H1 (cell line): ENCODE data around the gene CFAP54. TPM values are rescaled to one million over a fixed set of nuclear protein-coding genes. Genes with fewer than 3 reads are reported as not detected.

Experiments used
- CTCF ChIA-PET: fragments of 300-600 bp; sonication (Branson Sonifier 250); formaldehyde crosslinking; loops from one replicate; lab custom pipeline; 2021; ENCODE audit not compliant: partially characterized antibody; lab: Charles Lee
- POLR2A ChIA-PET: fragments of 300-600 bp; sonication (Branson Sonifier 250); formaldehyde crosslinking; loops from one replicate; lab custom pipeline; 2021; ENCODE audit warnings: inconsistent platforms; ENCODE audit not compliant: partially characterized antibody; lab: Charles Lee
- DNase-seq, 2 experiments: peaks; one replicate each; pipeline versions ENCODE4 v3.0.0 to v3.0.0-alpha.2; 2010 to 2022; ENCODE audit warnings: low spot score in 2 of 2, low read depth in 1 of 2, mixed read lengths in 1 of 2
- FAIRE-seq: peaks from 2 replicates; lab custom pipeline; 2011; peaks lifted over from hg19 to GRCh38; lab: Jason Lieb, UNC
- H2AFZ ChIP-seq: 2 replicates; pipeline ENCODE4 v1.8.1; 2012; ENCODE audit warnings: low read length, inconsistent platforms
- H2AK5ac ChIP-seq: 2 replicates; pipeline ENCODE4 v1.6.1; 2013; ENCODE audit warnings: low read depth, low read length
- H2BK120ac ChIP-seq: replicated peaks from 2 replicates; pipeline ENCODE3; 2013; ENCODE audit warnings: low read depth, low read length, inconsistent platforms
- H2BK12ac ChIP-seq: 2 replicates; pipeline ENCODE4 v1.6.1; 2013; ENCODE audit warnings: low read depth, low read length
- H2BK15ac ChIP-seq: 2 replicates; pipeline ENCODE4 v1.6.1; 2013; ENCODE audit warnings: low read length
- H2BK20ac ChIP-seq: 2 replicates; pipeline ENCODE4 v1.6.1; 2013; ENCODE audit warnings: low read length
- H2BK5ac ChIP-seq: 2 replicates; pipeline ENCODE4 v1.6.1; 2013; ENCODE audit warnings: low read depth, low read length
- H3K14ac ChIP-seq: 2 replicates; pipeline ENCODE4 v1.6.1; 2013; ENCODE audit warnings: inconsistent platforms; ENCODE audit not compliant: insufficient read length
- H3K18ac ChIP-seq: 2 replicates; pipeline ENCODE4 v1.6.1; 2013; ENCODE audit warnings: low read length; ENCODE audit errors: extremely low read depth
- H3K23ac ChIP-seq: 2 replicates; pipeline ENCODE4 v1.6.1; 2013; ENCODE audit warnings: inconsistent platforms; ENCODE audit not compliant: insufficient read length
- H3K23me2 ChIP-seq: 2 replicates; pipeline ENCODE4 v1.6.1; 2013; ENCODE audit warnings: low read depth, low read length
- H3K27ac ChIP-seq: 2 replicates; pipeline ENCODE4 v1.6.1; 2011; ENCODE audit warnings: low read depth, low read length, inconsistent platforms
- H3K27me3 ChIP-seq, 4 experiments: replicated peaks in 1 of 4; 1 replicate in 1 of 4; 2 replicates in 3 of 4; pipeline versions ENCODE4 v1.6.1 to v1.8.1; 2011 to 2013; ENCODE audit warnings: low read length in 3 of 4, mild to moderate bottlenecking in 3 of 4, inconsistent platforms in 2 of 4, mixed read lengths in 2 of 4, moderate library complexity in 1 of 4; ENCODE audit not compliant: control insufficient read depth in 3 of 4, insufficient read depth in 3 of 4; ENCODE audit errors: extremely low read depth in 1 of 4
- H3K36me3 ChIP-seq, 4 experiments: 2 replicates each; pipeline versions ENCODE4 v1.6.1 to v1.8.1; 2011 to 2013; ENCODE audit warnings: mild to moderate bottlenecking in 4 of 4, low read length in 3 of 4, moderate library complexity in 2 of 4, control low read depth in 1 of 4, inconsistent platforms in 1 of 4; ENCODE audit not compliant: insufficient read depth in 4 of 4, control insufficient read depth in 2 of 4
- H3K4ac ChIP-seq: replicated peaks from 2 replicates; pipeline ENCODE3; 2013; ENCODE audit warnings: low read length, low read depth, mixed read lengths, inconsistent platforms; ENCODE audit not compliant: insufficient read length
- H3K4me1 ChIP-seq, 4 experiments: replicated peaks in 1 of 4; 1 replicate in 1 of 4; 2 replicates in 3 of 4; pipeline versions ENCODE4 v1.6.1 to v1.8.1; 2011 to 2013; ENCODE audit warnings: low read length in 3 of 4, inconsistent platforms in 2 of 4, mixed read lengths in 1 of 4; ENCODE audit not compliant: insufficient read depth in 4 of 4, control insufficient read depth in 3 of 4
- H3K4me2 ChIP-seq, 2 experiments: 2 replicates each; pipeline versions ENCODE4 v1.6.1 to v1.8.1; 2011 to 2013; ENCODE audit warnings: low read depth in 2 of 2, low read length in 2 of 2, control low read depth in 1 of 2, inconsistent platforms in 1 of 2, mild to moderate bottlenecking in 1 of 2; ENCODE audit not compliant: insufficient read depth in 1 of 2
- H3K4me3 ChIP-seq, 4 experiments: fragments of 200-600, 300-600 bp in 1 of 4; sonication (generic), shearing (Covaris generic), sonication (Bioruptor Twin) in 1 of 4; 2 replicates each; pipeline versions ENCODE4 v1.5.1 to v1.8.1; 2011 to 2016; ENCODE audit warnings: low read length in 4 of 4, low read depth in 3 of 4, control low read depth in 2 of 4, inconsistent platforms in 2 of 4, mild to moderate bottlenecking in 2 of 4, mixed read lengths in 1 of 4, moderate library complexity in 1 of 4; ENCODE audit not compliant: insufficient read depth in 2 of 4; ENCODE audit errors: extremely low read depth in 1 of 4
- H3K56ac ChIP-seq: replicated peaks from 2 replicates; pipeline ENCODE3; 2013; ENCODE audit warnings: low read depth, mild to moderate bottlenecking, mixed read lengths, low read length, inconsistent platforms; ENCODE audit not compliant: insufficient read length
- H3K79me1 ChIP-seq: 2 replicates; pipeline ENCODE4 v1.6.1; 2013; ENCODE audit warnings: low read depth, low read length, control low read depth
- H3K79me2 ChIP-seq, 2 experiments: 2 replicates each; pipeline versions ENCODE4 v1.6.1 to v1.8.1; 2012 to 2013; ENCODE audit warnings: low read length in 2 of 2, mild to moderate bottlenecking in 2 of 2, inconsistent platforms in 1 of 2; ENCODE audit not compliant: insufficient read depth in 2 of 2, control insufficient read depth in 1 of 2
- H3K9ac ChIP-seq, 4 experiments: replicated peaks in 1 of 4; 1 replicate in 1 of 4; 2 replicates in 3 of 4; pipeline versions ENCODE4 v1.6.1 to v1.8.1; 2011 to 2013; ENCODE audit warnings: low read depth in 3 of 4, low read length in 3 of 4, control low read depth in 2 of 4, mild to moderate bottlenecking in 2 of 4, moderate library complexity in 2 of 4, inconsistent platforms in 1 of 4; ENCODE audit errors: extremely low read depth in 1 of 4
- H3K9me3 ChIP-seq, 2 experiments: 2 replicates each; pipeline versions ENCODE4 v1.6.1 to v1.8.1; 2012 to 2013; ENCODE audit warnings: mild to moderate bottlenecking in 2 of 2, moderate library complexity in 2 of 2, control low read depth in 1 of 2, inconsistent platforms in 1 of 2, low read depth in 1 of 2, low read length in 1 of 2, mixed read lengths in 1 of 2; ENCODE audit not compliant: insufficient read depth in 2 of 2
- H4K20me1 ChIP-seq, 2 experiments: replicated peaks in 1 of 2; 2 replicates each; pipeline versions ENCODE3 to v1.8.1; 2011 to 2013; ENCODE audit warnings: inconsistent platforms in 2 of 2, low read length in 2 of 2, mild to moderate bottlenecking in 1 of 2; ENCODE audit not compliant: insufficient read depth in 2 of 2, control insufficient read depth in 1 of 2
- H4K5ac ChIP-seq: 2 replicates; pipeline ENCODE4 v1.6.1; 2013; ENCODE audit warnings: low read length, low read depth, mixed read lengths, inconsistent platforms; ENCODE audit not compliant: insufficient read length
- H4K8ac ChIP-seq: 2 replicates; pipeline ENCODE4 v1.8.0; 2013; ENCODE audit warnings: mild to moderate bottlenecking, moderate library complexity, low read length, inconsistent platforms; ENCODE audit not compliant: insufficient read depth; ENCODE audit errors: extremely low read depth
- H4K91ac ChIP-seq: replicated peaks from 2 replicates; pipeline ENCODE3; 2013; ENCODE audit warnings: low read length, mixed read lengths, inconsistent platforms; ENCODE audit not compliant: insufficient read length
- GTF2F1 ChIP-seq: IDR thresholded peaks from 2 replicates; pipeline ENCODE4 v1.6.1; 2012; ENCODE audit warnings: low read depth, low read length, improper control_type of control experiment, borderline replicate concordance
- polyA plus RNA-seq, 7 experiments: library from polyadenylated mRNA; depleted of rRNA in 3 of 7; stranded (reverse) in 5 of 7; unstranded in 2 of 7; fragments of >200 nt in 5 of 7; fragments of 200-250 nt in 2 of 7; gene quantifications; 1 replicate in 5 of 7; 2 replicates in 1 of 7; 4 replicates in 1 of 7; pipeline versions ENCODE4 v1.2.1 to v1.2.3, GENCODE V29; 2011 to 2013; ENCODE audit warnings: missing spikeins in 2 of 7, mixed read lengths in 2 of 7
- total RNA-seq: library from RNA; stranded (reverse); fragmentation: NEBNext Ultra II Directional; extraction: Animal tissue kit (Norgen Biotek cat#: 25700); gene quantifications from 2 replicates; pipeline ENCODE4 v1.2.1, GENCODE V29; 2021
- TF ChIP-seq, protein P1 (sequence below): fragments of 300-600 bp; sonication (generic); IDR thresholded peaks from 2 replicates; pipeline ENCODE4 v1.7.1; 2012; ENCODE audit warnings: low read length, moderate library complexity, mild to moderate bottlenecking, inconsistent platforms; ENCODE audit not compliant: insufficient replicate concordance

Gene CFAP54
- total and polyA plus RNA-seq, 2 of the 8 experiments (the other 6 are each of a cell fraction or from before 2014, with no cell fraction given): 0.17 to 0.33 TPM

- H4K8ac ChIP-seq: no peak overlapping the region
- no peak overlapping the region for H3K56ac ChIP-seq
- no peak overlapping the region for H4K91ac ChIP-seq
- no peaks in the 10 kb centered on the region for H3K9me3 ChIP-seq
- no peaks in the 10 kb centered on the region for H4K20me1 ChIP-seq
- FAIRE-seq (no peak), DNase-seq (no peak)
- H3K4me3 ChIP-seq: no peak overlapping the region
- H3K79me1 ChIP-seq: no peaks in the 10 kb centered on the region
- H3K14ac ChIP-seq: no peak overlapping the region
- ChIA-PET CTCF (no interaction called here), POLR2A (no interaction called here)
- no peak overlapping the region for H3K4ac ChIP-seq
- H3K4me2 ChIP-seq: no peak overlapping the region
- no peaks in the 10 kb centered on the region for H3K27me3 ChIP-seq
- H2BK15ac ChIP-seq: no peak overlapping the region
- H2AK5ac ChIP-seq: no peak overlapping the region
- H4K5ac ChIP-seq: no peak overlapping the region
- no peak overlapping the region for H3K27ac ChIP-seq
- no peaks in the 10 kb centered on the region for H3K79me2 ChIP-seq
- no peak overlapping the region for H2BK120ac ChIP-seq
- no peak overlapping the region for H2BK5ac ChIP-seq
- no peaks in the 10 kb centered on the region for H3K36me3 ChIP-seq
- no peak overlapping the region for H3K23ac ChIP-seq
- no peaks in the 10 kb centered on the region for H3K4me1 ChIP-seq
- H3K9ac ChIP-seq: no peak overlapping the region
- H2BK12ac ChIP-seq: no peak overlapping the region
- no peak overlapping the region for H2BK20ac ChIP-seq
- no peaks in the 10 kb centered on the region; the same call in 1 of the 2 replicates for H3K23me2 ChIP-seq
- no peak overlapping the region for H2AFZ ChIP-seq
- H3K18ac ChIP-seq: no peak overlapping the region
- no peak for TF ChIP-seq GTF2F1
- TF ChIP-seq, protein P1, sequence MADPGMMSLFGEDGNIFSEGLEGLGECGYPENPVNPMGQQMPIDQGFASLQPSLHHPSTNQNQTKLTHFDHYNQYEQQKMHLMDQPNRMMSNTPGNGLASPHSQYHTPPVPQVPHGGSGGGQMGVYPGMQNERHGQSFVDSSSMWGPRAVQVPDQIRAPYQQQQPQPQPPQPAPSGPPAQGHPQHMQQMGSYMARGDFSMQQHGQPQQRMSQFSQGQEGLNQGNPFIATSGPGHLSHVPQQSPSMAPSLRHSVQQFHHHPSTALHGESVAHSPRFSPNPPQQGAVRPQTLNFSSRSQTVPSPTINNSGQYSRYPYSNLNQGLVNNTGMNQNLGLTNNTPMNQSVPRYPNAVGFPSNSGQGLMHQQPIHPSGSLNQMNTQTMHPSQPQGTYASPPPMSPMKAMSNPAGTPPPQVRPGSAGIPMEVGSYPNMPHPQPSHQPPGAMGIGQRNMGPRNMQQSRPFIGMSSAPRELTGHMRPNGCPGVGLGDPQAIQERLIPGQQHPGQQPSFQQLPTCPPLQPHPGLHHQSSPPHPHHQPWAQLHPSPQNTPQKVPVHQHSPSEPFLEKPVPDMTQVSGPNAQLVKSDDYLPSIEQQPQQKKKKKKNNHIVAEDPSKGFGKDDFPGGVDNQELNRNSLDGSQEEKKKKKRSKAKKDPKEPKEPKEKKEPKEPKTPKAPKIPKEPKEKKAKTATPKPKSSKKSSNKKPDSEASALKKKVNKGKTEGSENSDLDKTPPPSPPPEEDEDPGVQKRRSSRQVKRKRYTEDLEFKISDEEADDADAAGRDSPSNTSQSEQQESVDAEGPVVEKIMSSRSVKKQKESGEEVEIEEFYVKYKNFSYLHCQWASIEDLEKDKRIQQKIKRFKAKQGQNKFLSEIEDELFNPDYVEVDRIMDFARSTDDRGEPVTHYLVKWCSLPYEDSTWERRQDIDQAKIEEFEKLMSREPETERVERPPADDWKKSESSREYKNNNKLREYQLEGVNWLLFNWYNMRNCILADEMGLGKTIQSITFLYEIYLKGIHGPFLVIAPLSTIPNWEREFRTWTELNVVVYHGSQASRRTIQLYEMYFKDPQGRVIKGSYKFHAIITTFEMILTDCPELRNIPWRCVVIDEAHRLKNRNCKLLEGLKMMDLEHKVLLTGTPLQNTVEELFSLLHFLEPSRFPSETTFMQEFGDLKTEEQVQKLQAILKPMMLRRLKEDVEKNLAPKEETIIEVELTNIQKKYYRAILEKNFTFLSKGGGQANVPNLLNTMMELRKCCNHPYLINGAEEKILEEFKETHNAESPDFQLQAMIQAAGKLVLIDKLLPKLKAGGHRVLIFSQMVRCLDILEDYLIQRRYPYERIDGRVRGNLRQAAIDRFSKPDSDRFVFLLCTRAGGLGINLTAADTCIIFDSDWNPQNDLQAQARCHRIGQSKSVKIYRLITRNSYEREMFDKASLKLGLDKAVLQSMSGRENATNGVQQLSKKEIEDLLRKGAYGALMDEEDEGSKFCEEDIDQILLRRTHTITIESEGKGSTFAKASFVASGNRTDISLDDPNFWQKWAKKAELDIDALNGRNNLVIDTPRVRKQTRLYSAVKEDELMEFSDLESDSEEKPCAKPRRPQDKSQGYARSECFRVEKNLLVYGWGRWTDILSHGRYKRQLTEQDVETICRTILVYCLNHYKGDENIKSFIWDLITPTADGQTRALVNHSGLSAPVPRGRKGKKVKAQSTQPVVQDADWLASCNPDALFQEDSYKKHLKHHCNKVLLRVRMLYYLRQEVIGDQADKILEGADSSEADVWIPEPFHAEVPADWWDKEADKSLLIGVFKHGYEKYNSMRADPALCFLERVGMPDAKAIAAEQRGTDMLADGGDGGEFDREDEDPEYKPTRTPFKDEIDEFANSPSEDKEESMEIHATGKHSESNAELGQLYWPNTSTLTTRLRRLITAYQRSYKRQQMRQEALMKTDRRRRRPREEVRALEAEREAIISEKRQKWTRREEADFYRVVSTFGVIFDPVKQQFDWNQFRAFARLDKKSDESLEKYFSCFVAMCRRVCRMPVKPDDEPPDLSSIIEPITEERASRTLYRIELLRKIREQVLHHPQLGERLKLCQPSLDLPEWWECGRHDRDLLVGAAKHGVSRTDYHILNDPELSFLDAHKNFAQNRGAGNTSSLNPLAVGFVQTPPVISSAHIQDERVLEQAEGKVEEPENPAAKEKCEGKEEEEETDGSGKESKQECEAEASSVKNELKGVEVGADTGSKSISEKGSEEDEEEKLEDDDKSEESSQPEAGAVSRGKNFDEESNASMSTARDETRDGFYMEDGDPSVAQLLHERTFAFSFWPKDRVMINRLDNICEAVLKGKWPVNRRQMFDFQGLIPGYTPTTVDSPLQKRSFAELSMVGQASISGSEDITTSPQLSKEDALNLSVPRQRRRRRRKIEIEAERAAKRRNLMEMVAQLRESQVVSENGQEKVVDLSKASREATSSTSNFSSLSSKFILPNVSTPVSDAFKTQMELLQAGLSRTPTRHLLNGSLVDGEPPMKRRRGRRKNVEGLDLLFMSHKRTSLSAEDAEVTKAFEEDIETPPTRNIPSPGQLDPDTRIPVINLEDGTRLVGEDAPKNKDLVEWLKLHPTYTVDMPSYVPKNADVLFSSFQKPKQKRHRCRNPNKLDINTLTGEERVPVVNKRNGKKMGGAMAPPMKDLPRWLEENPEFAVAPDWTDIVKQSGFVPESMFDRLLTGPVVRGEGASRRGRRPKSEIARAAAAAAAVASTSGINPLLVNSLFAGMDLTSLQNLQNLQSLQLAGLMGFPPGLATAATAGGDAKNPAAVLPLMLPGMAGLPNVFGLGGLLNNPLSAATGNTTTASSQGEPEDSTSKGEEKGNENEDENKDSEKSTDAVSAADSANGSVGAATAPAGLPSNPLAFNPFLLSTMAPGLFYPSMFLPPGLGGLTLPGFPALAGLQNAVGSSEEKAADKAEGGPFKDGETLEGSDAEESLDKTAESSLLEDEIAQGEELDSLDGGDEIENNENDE: no peak
Measured at GRCh38 chr12:96881608-96882007, 392.2 kb downstream of the CFAP54 start.
